ENCODE results near the gene CYB5A.

GRCh38 chr18:74310411-74310810 is 18.6 kb upstream of the CYB5A start:
- TF ChIP-seq CTCF (IDR thresholded peaks at IDR 0.05; ENCODE audit: low read depth, low read length) (peak; percentile 43), EZH2phosphoT487 (IDR thresholded peaks at IDR 0.05; ENCODE audit: low read depth) (no peak)

All from OCI-LY3 (cell line).